Measurements from ENCODE around the gene ARHGEF28. TPM values are rescaled to one million over a fixed set of nuclear protein-coding genes. Genes with fewer than 3 reads are reported as not detected.

Gene ARHGEF28
- total and polyA plus RNA-seq, 10 of the 15 experiments (the other 5 are each of a cell fraction or from before 2014, with no cell fraction given): 0.10 to 0.72 (median 0.22) TPM; not detected in 2

DNA sequence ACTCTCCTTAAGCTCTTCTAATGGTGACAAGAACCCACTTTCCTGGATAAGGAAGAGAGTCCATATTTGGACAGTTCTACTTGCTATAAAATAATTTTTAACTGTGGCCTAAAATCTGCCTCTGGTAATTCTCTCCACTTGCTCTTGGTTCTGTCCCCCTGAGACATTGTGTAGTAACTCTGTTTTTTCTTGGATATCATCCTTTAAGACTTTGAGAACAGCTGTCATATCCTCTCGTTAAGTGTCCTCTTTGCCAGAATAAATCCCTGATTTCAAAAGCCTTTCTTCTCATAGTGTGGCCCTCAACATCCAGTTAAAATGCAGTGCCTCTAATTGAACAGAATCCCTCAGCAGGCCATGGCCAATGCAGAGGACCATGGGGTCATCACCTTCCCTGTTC lies 101.5 kb downstream of the ARHGEF28 start (continued):
- TF ChIP-seq, protein P1, sequence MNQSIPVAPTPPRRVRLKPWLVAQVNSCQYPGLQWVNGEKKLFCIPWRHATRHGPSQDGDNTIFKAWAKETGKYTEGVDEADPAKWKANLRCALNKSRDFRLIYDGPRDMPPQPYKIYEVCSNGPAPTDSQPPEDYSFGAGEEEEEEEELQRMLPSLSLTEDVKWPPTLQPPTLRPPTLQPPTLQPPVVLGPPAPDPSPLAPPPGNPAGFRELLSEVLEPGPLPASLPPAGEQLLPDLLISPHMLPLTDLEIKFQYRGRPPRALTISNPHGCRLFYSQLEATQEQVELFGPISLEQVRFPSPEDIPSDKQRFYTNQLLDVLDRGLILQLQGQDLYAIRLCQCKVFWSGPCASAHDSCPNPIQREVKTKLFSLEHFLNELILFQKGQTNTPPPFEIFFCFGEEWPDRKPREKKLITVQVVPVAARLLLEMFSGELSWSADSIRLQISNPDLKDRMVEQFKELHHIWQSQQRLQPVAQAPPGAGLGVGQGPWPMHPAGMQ (IDR thresholded peaks at IDR 0.05; ENCODE audit: borderline replicate concordance): no peak
- TF ChIP-seq JUNB (IDR thresholded peaks at IDR 0.05) (no peak), RUNX3 (IDR thresholded peaks at IDR 0.05; ENCODE audit: low read length) (no peak), GABPA (IDR thresholded peaks at IDR 0.05; ENCODE audit: low read depth) (no peak)

DNA sequence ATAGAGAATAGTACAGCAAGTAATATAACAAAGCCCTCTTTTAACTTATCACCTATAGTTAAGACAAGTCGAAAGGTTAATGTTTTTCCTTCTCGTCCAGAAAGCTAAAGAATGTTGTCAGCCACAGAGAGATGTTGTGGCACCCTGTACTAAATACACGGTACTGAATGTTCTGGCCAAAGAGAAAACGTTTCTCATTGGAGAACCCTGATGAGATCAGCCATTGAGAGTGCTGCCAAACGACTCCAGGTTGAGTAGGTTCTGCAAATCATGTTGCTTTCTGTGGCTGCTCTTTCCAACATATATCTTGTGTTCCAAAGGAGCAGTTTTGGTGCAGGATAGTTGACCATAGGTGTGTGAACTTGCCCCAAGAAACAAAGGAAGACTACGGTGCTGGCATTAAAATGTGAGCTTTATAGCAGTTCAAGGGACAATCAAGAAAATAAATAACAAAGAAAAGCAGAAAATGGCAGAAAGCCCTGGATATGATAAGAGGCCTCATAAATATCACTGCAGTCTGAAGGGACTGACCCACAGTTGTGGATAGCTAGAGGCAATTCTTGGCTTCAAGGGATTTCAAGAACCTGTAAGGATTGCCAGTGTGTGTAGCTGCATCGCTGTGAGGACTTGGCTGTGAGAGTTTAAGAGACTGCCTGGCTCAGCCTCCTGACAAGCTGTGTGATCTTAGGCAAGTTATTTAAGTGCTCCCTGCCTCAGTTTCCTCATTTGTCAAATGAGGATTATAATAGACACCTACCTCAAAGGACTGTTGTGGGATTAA lies 102.7 kb downstream of the ARHGEF28 start:
- intact Hi-C loops (cut with micrococcal nuclease; ENCODE audit: unreplicated experiment): no loop called here
- no peak overlapping the region for H3K9ac ChIP-seq (ENCODE audit: control insufficient read depth, insufficient read depth, low read length)
- POLR2A ChIA-PET: interaction anchor here (1.1 to 1.3 kb wide), 2 partner anchors 11 to 39 kb away, joined by 3 to 6 read pairs; no protein-coding TSS in a partner anchor
- no TSS peak for BruUV-seq (replicated peaks)
- H3K36me3 ChIP-seq (ENCODE audit: control insufficient read depth in 2 of 2, insufficient read depth in 2 of 2, low read length in 1 of 2): no peaks in the 10 kb centered on the region; a peak in 1 of 4 replicates
- no peaks in the 10 kb centered on the region for H3K4me1 ChIP-seq (ENCODE audit: control insufficient read depth, insufficient read depth, low read length)
- WGBS (ENCODE audit: insufficient coverage, insufficient replicate concordance, low lambda C conversion rate, missing lambda C conversion rate): 24% methylated on average over 7 of the region's 7 CpGs
- no peak for DNase-seq (ENCODE audit: low read depth, low spot score)
- H3K9me3 ChIP-seq (replicated peaks; ENCODE audit: control insufficient read depth, insufficient read depth, low read length): no peaks in the 10 kb centered on the region
- no peaks in the 10 kb centered on the region for H4K20me1 ChIP-seq (ENCODE audit: control insufficient read depth, insufficient read depth)
- no peaks in the 10 kb centered on the region for H3K79me2 ChIP-seq (ENCODE audit: control insufficient read depth, insufficient read depth, low read length)
- no peak overlapping the region for H3K27ac ChIP-seq (ENCODE audit: control insufficient read depth, insufficient read depth)
- CTCF ChIA-PET: interaction anchor here (0.8 to 1.3 kb wide), 3 partner anchors 12 to 173 kb away, joined by 3 read pairs; no protein-coding TSS in a partner anchor
- FAIRE-seq: no peak
- RAD21 ChIA-PET (ENCODE audit: unreplicated experiment): no interaction called here
- H2AFZ ChIP-seq (ENCODE audit: control insufficient read depth, low read depth, low read length): no peak overlapping the region
- SMC1A ChIA-PET (ENCODE audit: uncharacterized antibody, unreplicated experiment): interaction anchor here (0.6 to 2.2 kb wide), 11 partner anchors 9 to 138 kb away, joined by 3 to 11 read pairs (median 3); no protein-coding TSS in a partner anchor
- no peak overlapping the region for H3K4me2 ChIP-seq (ENCODE audit: control insufficient read depth, insufficient read depth)
- no peak; the same call in 2 of the 3 replicates for ATAC-seq
- in situ Hi-C loops (cut with MboI): no loop called here
- H3K27me3 ChIP-seq (replicated peaks in 1 of 2; ENCODE audit: control insufficient read depth in 2 of 2, insufficient read depth in 2 of 2, low read length in 1 of 2): no peaks in the 10 kb centered on the region
- TF ChIP-seq, protein P2, sequence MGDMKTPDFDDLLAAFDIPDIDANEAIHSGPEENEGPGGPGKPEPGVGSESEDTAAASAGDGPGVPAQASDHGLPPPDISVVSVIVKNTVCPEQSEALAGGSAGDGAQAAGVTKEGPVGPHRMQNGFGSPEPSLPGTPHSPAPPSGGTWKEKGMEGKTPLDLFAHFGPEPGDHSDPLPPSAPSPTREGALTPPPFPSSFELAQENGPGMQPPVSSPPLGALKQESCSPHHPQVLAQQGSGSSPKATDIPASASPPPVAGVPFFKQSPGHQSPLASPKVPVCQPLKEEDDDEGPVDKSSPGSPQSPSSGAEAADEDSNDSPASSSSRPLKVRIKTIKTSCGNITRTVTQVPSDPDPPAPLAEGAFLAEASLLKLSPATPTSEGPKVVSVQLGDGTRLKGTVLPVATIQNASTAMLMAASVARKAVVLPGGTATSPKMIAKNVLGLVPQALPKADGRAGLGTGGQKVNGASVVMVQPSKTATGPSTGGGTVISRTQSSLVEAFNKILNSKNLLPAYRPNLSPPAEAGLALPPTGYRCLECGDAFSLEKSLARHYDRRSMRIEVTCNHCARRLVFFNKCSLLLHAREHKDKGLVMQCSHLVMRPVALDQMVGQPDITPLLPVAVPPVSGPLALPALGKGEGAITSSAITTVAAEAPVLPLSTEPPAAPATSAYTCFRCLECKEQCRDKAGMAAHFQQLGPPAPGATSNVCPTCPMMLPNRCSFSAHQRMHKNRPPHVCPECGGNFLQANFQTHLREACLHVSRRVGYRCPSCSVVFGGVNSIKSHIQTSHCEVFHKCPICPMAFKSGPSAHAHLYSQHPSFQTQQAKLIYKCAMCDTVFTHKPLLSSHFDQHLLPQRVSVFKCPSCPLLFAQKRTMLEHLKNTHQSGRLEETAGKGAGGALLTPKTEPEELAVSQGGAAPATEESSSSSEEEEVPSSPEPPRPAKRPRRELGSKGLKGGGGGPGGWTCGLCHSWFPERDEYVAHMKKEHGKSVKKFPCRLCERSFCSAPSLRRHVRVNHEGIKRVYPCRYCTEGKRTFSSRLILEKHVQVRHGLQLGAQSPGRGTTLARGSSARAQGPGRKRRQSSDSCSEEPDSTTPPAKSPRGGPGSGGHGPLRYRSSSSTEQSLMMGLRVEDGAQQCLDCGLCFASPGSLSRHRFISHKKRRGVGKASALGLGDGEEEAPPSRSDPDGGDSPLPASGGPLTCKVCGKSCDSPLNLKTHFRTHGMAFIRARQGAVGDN (IDR thresholded peaks at IDR 0.05): no peak
- TF ChIP-seq CHD2 (IDR thresholded peaks at IDR 0.05; ENCODE audit: borderline replicate concordance, low read depth, low read length): no peak
- TF ChIP-seq ZSCAN29 (IDR thresholded peaks at IDR 0.05): no peak
- TF ChIP-seq, protein P3, sequence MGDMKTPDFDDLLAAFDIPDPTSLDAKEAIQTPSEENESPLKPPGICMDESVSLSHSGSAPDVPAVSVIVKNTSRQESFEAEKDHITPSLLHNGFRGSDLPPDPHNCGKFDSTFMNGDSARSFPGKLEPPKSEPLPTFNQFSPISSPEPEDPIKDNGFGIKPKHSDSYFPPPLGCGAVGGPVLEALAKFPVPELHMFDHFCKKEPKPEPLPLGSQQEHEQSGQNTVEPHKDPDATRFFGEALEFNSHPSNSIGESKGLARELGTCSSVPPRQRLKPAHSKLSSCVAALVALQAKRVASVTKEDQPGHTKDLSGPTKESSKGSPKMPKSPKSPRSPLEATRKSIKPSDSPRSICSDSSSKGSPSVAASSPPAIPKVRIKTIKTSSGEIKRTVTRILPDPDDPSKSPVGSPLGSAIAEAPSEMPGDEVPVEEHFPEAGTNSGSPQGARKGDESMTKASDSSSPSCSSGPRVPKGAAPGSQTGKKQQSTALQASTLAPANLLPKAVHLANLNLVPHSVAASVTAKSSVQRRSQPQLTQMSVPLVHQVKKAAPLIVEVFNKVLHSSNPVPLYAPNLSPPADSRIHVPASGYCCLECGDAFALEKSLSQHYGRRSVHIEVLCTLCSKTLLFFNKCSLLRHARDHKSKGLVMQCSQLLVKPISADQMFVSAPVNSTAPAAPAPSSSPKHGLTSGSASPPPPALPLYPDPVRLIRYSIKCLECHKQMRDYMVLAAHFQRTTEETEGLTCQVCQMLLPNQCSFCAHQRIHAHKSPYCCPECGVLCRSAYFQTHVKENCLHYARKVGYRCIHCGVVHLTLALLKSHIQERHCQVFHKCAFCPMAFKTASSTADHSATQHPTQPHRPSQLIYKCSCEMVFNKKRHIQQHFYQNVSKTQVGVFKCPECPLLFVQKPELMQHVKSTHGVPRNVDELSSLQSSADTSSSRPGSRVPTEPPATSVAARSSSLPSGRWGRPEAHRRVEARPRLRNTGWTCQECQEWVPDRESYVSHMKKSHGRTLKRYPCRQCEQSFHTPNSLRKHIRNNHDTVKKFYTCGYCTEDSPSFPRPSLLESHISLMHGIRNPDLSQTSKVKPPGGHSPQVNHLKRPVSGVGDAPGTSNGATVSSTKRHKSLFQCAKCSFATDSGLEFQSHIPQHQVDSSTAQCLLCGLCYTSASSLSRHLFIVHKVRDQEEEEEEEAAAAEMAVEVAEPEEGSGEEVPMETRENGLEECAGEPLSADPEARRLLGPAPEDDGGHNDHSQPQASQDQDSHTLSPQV (IDR thresholded peaks at IDR 0.05): no peak
- no peak overlapping the region for H3K4me3 ChIP-seq

Measured in GM12878 (cell line).